Activated T-helper 1 cell treated with anti-CD3 and anti-CD28 coated beads, Interleukin-2, amount 50 U/mL, for 16 hours (primary cell): ENCODE results near the gene CXCL12.

Source experiments
- DNase-seq, 2 donors: peaks; one replicate each; pipeline ENCODE4 v3.0.0-alpha.2; 2020; ENCODE audit warnings: low read depth in 1 of 2, low spot score in 1 of 2

CXCL12 gene

GRCh38 chr10:44335330-44336021 lies 49.4 kb downstream of the CXCL12 start:
- DNase-seq: no peak

GRCh38 chr10:44334621-44335184 lies 50.2 kb downstream of the CXCL12 start:
- no peak for DNase-seq

- no peak for DNase-seq
These were observed 50.8 kb downstream of the CXCL12 start for GRCh38 chr10:44334091-44334490.

GRCh38 chr10:44333511-44333910 lies 51.4 kb downstream of the CXCL12 start:
- no peak for DNase-seq

- no peak for DNase-seq
These were observed 52.4 kb downstream of the CXCL12 start for GRCh38 chr10:44332465-44332864.

GRCh38 chr10:44330431-44330830 lies 54.5 kb downstream of the CXCL12 start:
- DNase-seq: no peak

- DNase-seq: no peak
These were observed 57.4 kb downstream of the CXCL12 start for GRCh38 chr10:44327461-44327860.
